Lower leg skin (tissue), 3 donors: ENCODE measurements around the gene SLC29A1.

Source experiments
- POLR2A ChIP-seq, 2 donors: fragments of 450-650 bp; IDR thresholded peaks; one replicate each; pipeline ENCODE4 v1.6.1; 2016 to 2017; ENCODE audit warnings: antibody characterized with exemption in 2 of 2, mild to moderate bottlenecking in 1 of 2, moderate library complexity in 1 of 2
- TF ChIP-seq, protein P1 (sequence below), 3 donors: fragments of 450-650 bp; IDR thresholded peaks; one replicate each; pipeline ENCODE4 v1.5.1; 2016; ENCODE audit warnings: antibody characterized with exemption in 3 of 3, mild to moderate bottlenecking in 3 of 3, moderate library complexity in 2 of 3

DNA sequence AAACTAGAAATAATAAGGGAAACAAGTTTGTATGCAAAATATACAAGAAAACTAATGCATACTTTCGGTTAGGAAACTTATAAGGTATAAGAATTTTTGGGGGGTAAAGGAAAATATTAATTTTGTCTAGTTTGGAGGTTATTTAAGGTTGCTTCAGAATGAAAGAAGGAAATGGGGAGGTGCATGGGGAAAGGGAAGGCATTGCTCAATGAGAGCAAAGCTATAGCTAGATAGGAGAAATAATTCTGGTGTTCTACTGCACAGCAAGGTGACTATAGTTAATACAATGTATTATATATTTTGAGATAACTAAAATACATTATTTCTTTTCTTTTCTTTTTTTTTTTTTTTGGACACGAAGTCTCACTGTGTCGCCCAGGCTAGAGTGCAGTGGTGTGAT, 12.1 kb upstream of the SLC29A1 start:
- TF ChIP-seq, protein P1, sequence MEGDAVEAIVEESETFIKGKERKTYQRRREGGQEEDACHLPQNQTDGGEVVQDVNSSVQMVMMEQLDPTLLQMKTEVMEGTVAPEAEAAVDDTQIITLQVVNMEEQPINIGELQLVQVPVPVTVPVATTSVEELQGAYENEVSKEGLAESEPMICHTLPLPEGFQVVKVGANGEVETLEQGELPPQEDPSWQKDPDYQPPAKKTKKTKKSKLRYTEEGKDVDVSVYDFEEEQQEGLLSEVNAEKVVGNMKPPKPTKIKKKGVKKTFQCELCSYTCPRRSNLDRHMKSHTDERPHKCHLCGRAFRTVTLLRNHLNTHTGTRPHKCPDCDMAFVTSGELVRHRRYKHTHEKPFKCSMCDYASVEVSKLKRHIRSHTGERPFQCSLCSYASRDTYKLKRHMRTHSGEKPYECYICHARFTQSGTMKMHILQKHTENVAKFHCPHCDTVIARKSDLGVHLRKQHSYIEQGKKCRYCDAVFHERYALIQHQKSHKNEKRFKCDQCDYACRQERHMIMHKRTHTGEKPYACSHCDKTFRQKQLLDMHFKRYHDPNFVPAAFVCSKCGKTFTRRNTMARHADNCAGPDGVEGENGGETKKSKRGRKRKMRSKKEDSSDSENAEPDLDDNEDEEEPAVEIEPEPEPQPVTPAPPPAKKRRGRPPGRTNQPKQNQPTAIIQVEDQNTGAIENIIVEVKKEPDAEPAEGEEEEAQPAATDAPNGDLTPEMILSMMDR (IDR thresholded peaks at IDR 0.05), result no peak
- TF ChIP-seq POLR2A (IDR thresholded peaks at IDR 0.05), result no peak
